H1 (cell line): Measurements from ENCODE around the gene NR1H2. TPM values are rescaled to one million over a fixed set of nuclear protein-coding genes. Genes with fewer than 3 reads are reported as not detected.

Experiments used
- CTCF ChIA-PET: fragments of 300-600 bp; sonication (Branson Sonifier 250); formaldehyde crosslinking; loops from one replicate; lab custom pipeline; 2021; ENCODE audit not compliant: partially characterized antibody; lab: Charles Lee
- POLR2A ChIA-PET: fragments of 300-600 bp; sonication (Branson Sonifier 250); formaldehyde crosslinking; loops from one replicate; lab custom pipeline; 2021; ENCODE audit warnings: inconsistent platforms; ENCODE audit not compliant: partially characterized antibody; lab: Charles Lee
- DNase-seq, 2 experiments: peaks; one replicate each; pipeline versions ENCODE4 v3.0.0 to v3.0.0-alpha.2; 2010 to 2022; ENCODE audit warnings: low spot score in 2 of 2, low read depth in 1 of 2, mixed read lengths in 1 of 2
- FAIRE-seq: peaks from 2 replicates; lab custom pipeline; 2011; peaks lifted over from hg19 to GRCh38; lab: Jason Lieb, UNC
- H2AFZ ChIP-seq: 2 replicates; pipeline ENCODE4 v1.8.1; 2012; ENCODE audit warnings: low read length, inconsistent platforms
- H2AK5ac ChIP-seq: 2 replicates; pipeline ENCODE4 v1.6.1; 2013; ENCODE audit warnings: low read depth, low read length
- H2BK120ac ChIP-seq: replicated peaks from 2 replicates; pipeline ENCODE3; 2013; ENCODE audit warnings: low read depth, low read length, inconsistent platforms
- H2BK12ac ChIP-seq: 2 replicates; pipeline ENCODE4 v1.6.1; 2013; ENCODE audit warnings: low read depth, low read length
- H2BK15ac ChIP-seq: 2 replicates; pipeline ENCODE4 v1.6.1; 2013; ENCODE audit warnings: low read length
- H2BK20ac ChIP-seq: 2 replicates; pipeline ENCODE4 v1.6.1; 2013; ENCODE audit warnings: low read length
- H2BK5ac ChIP-seq: 2 replicates; pipeline ENCODE4 v1.6.1; 2013; ENCODE audit warnings: low read depth, low read length
- H3K14ac ChIP-seq: 2 replicates; pipeline ENCODE4 v1.6.1; 2013; ENCODE audit warnings: inconsistent platforms; ENCODE audit not compliant: insufficient read length
- H3K18ac ChIP-seq: 2 replicates; pipeline ENCODE4 v1.6.1; 2013; ENCODE audit warnings: low read length; ENCODE audit errors: extremely low read depth
- H3K23ac ChIP-seq: 2 replicates; pipeline ENCODE4 v1.6.1; 2013; ENCODE audit warnings: inconsistent platforms; ENCODE audit not compliant: insufficient read length
- H3K23me2 ChIP-seq: 2 replicates; pipeline ENCODE4 v1.6.1; 2013; ENCODE audit warnings: low read depth, low read length
- H3K27ac ChIP-seq: 2 replicates; pipeline ENCODE4 v1.6.1; 2011; ENCODE audit warnings: low read depth, low read length, inconsistent platforms
- H3K27me3 ChIP-seq, 4 experiments: replicated peaks in 1 of 4; 1 replicate in 1 of 4; 2 replicates in 3 of 4; pipeline versions ENCODE4 v1.6.1 to v1.8.1; 2011 to 2013; ENCODE audit warnings: low read length in 3 of 4, mild to moderate bottlenecking in 3 of 4, inconsistent platforms in 2 of 4, mixed read lengths in 2 of 4, moderate library complexity in 1 of 4; ENCODE audit not compliant: control insufficient read depth in 3 of 4, insufficient read depth in 3 of 4; ENCODE audit errors: extremely low read depth in 1 of 4
- H3K36me3 ChIP-seq, 4 experiments: 2 replicates each; pipeline versions ENCODE4 v1.6.1 to v1.8.1; 2011 to 2013; ENCODE audit warnings: mild to moderate bottlenecking in 4 of 4, low read length in 3 of 4, moderate library complexity in 2 of 4, control low read depth in 1 of 4, inconsistent platforms in 1 of 4; ENCODE audit not compliant: insufficient read depth in 4 of 4, control insufficient read depth in 2 of 4
- H3K4ac ChIP-seq: replicated peaks from 2 replicates; pipeline ENCODE3; 2013; ENCODE audit warnings: low read length, low read depth, mixed read lengths, inconsistent platforms; ENCODE audit not compliant: insufficient read length
- H3K4me1 ChIP-seq, 4 experiments: replicated peaks in 1 of 4; 1 replicate in 1 of 4; 2 replicates in 3 of 4; pipeline versions ENCODE4 v1.6.1 to v1.8.1; 2011 to 2013; ENCODE audit warnings: low read length in 3 of 4, inconsistent platforms in 2 of 4, mixed read lengths in 1 of 4; ENCODE audit not compliant: insufficient read depth in 4 of 4, control insufficient read depth in 3 of 4
- H3K4me2 ChIP-seq, 2 experiments: 2 replicates each; pipeline versions ENCODE4 v1.6.1 to v1.8.1; 2011 to 2013; ENCODE audit warnings: low read depth in 2 of 2, low read length in 2 of 2, control low read depth in 1 of 2, inconsistent platforms in 1 of 2, mild to moderate bottlenecking in 1 of 2; ENCODE audit not compliant: insufficient read depth in 1 of 2
- H3K4me3 ChIP-seq, 4 experiments: fragments of 200-600, 300-600 bp in 1 of 4; sonication (generic), shearing (Covaris generic), sonication (Bioruptor Twin) in 1 of 4; 2 replicates each; pipeline versions ENCODE4 v1.5.1 to v1.8.1; 2011 to 2016; ENCODE audit warnings: low read length in 4 of 4, low read depth in 3 of 4, control low read depth in 2 of 4, inconsistent platforms in 2 of 4, mild to moderate bottlenecking in 2 of 4, mixed read lengths in 1 of 4, moderate library complexity in 1 of 4; ENCODE audit not compliant: insufficient read depth in 2 of 4; ENCODE audit errors: extremely low read depth in 1 of 4
- H3K56ac ChIP-seq: replicated peaks from 2 replicates; pipeline ENCODE3; 2013; ENCODE audit warnings: low read depth, mild to moderate bottlenecking, mixed read lengths, low read length, inconsistent platforms; ENCODE audit not compliant: insufficient read length
- H3K79me1 ChIP-seq: 2 replicates; pipeline ENCODE4 v1.6.1; 2013; ENCODE audit warnings: low read depth, low read length, control low read depth
- H3K79me2 ChIP-seq, 2 experiments: 2 replicates each; pipeline versions ENCODE4 v1.6.1 to v1.8.1; 2012 to 2013; ENCODE audit warnings: low read length in 2 of 2, mild to moderate bottlenecking in 2 of 2, inconsistent platforms in 1 of 2; ENCODE audit not compliant: insufficient read depth in 2 of 2, control insufficient read depth in 1 of 2
- H3K9ac ChIP-seq, 4 experiments: replicated peaks in 1 of 4; 1 replicate in 1 of 4; 2 replicates in 3 of 4; pipeline versions ENCODE4 v1.6.1 to v1.8.1; 2011 to 2013; ENCODE audit warnings: low read depth in 3 of 4, low read length in 3 of 4, control low read depth in 2 of 4, mild to moderate bottlenecking in 2 of 4, moderate library complexity in 2 of 4, inconsistent platforms in 1 of 4; ENCODE audit errors: extremely low read depth in 1 of 4
- H3K9me3 ChIP-seq, 2 experiments: 2 replicates each; pipeline versions ENCODE4 v1.6.1 to v1.8.1; 2012 to 2013; ENCODE audit warnings: mild to moderate bottlenecking in 2 of 2, moderate library complexity in 2 of 2, control low read depth in 1 of 2, inconsistent platforms in 1 of 2, low read depth in 1 of 2, low read length in 1 of 2, mixed read lengths in 1 of 2; ENCODE audit not compliant: insufficient read depth in 2 of 2
- H4K20me1 ChIP-seq, 2 experiments: replicated peaks in 1 of 2; 2 replicates each; pipeline versions ENCODE3 to v1.8.1; 2011 to 2013; ENCODE audit warnings: inconsistent platforms in 2 of 2, low read length in 2 of 2, mild to moderate bottlenecking in 1 of 2; ENCODE audit not compliant: insufficient read depth in 2 of 2, control insufficient read depth in 1 of 2
- H4K5ac ChIP-seq: 2 replicates; pipeline ENCODE4 v1.6.1; 2013; ENCODE audit warnings: low read length, low read depth, mixed read lengths, inconsistent platforms; ENCODE audit not compliant: insufficient read length
- H4K8ac ChIP-seq: 2 replicates; pipeline ENCODE4 v1.8.0; 2013; ENCODE audit warnings: mild to moderate bottlenecking, moderate library complexity, low read length, inconsistent platforms; ENCODE audit not compliant: insufficient read depth; ENCODE audit errors: extremely low read depth
- H4K91ac ChIP-seq: replicated peaks from 2 replicates; pipeline ENCODE3; 2013; ENCODE audit warnings: low read length, mixed read lengths, inconsistent platforms; ENCODE audit not compliant: insufficient read length
- EGR1 ChIP-seq: IDR thresholded peaks from 2 replicates; pipeline ENCODE4 v1.6.1; 2011; ENCODE audit warnings: low read depth, low read length, borderline replicate concordance
- FOSL1 ChIP-seq: IDR thresholded peaks from 2 replicates; pipeline ENCODE4 v1.6.1; 2011; ENCODE audit warnings: mild to moderate bottlenecking, low read depth, low read length, moderate library complexity; ENCODE audit not compliant: insufficient read depth
- MAFK ChIP-seq: IDR thresholded peaks from 2 replicates; pipeline ENCODE4 v1.6.1; 2012; ENCODE audit warnings: low read depth, mild to moderate bottlenecking, improper control_type of control experiment, low read length
- PHF8 ChIP-seq: fragments of 200-600 bp; sonication (generic); conservative IDR thresholded peaks from 2 replicates; pipeline ENCODE4 v1.7.1; 2012; ENCODE audit warnings: low read depth, mild to moderate bottlenecking, inconsistent platforms, low read length, moderate library complexity
- RNF2 ChIP-seq: fragments of 200-900, 300-1000 bp; sonication (generic); IDR thresholded peaks from 2 replicates; pipeline ENCODE4 v1.7.1; 2016; ENCODE audit warnings: borderline replicate concordance, low read depth, mild to moderate bottlenecking, antibody characterized with exemption, low read length; ENCODE audit not compliant: poor library complexity, severe bottlenecking; ENCODE audit errors: missing control alignments
- SP2 ChIP-seq: IDR thresholded peaks from 2 replicates; pipeline ENCODE4 v1.6.1; 2012; ENCODE audit warnings: mild to moderate bottlenecking, low read length, inconsistent platforms
- SRF ChIP-seq: IDR thresholded peaks from 2 replicates; pipeline ENCODE4 v1.6.1; 2011; ENCODE audit warnings: mild to moderate bottlenecking, low read depth, low read length, moderate library complexity
- TEAD4 ChIP-seq: IDR thresholded peaks from 2 replicates; pipeline ENCODE4 v1.6.1; 2012; ENCODE audit warnings: low read depth, low read length, inconsistent platforms, mixed read lengths
- WGBS, 2 experiments: shearing (Covaris generic) in 1 of 2; methylation state at CpG; one replicate each; pipeline versions ENCODE4 v1.1.6 to v1.1.7; 2013 to 2015; ENCODE audit warnings: low lambda C conversion rate in 2 of 2, mixed read lengths in 2 of 2, inconsistent platforms in 1 of 2, low coverage in 1 of 2, missing lambda C conversion rate in 1 of 2; ENCODE audit not compliant: insufficient replicate concordance in 2 of 2, insufficient coverage in 1 of 2, insufficient read length in 1 of 2; ENCODE audit errors: extremely low coverage in 1 of 2, missing lambda C conversion rate in 1 of 2; 5-methylcytosine and 5-hydroxymethylcytosine counted together
- polyA plus RNA-seq, 7 experiments: library from polyadenylated mRNA; depleted of rRNA in 3 of 7; stranded (reverse) in 5 of 7; unstranded in 2 of 7; fragments of >200 nt in 5 of 7; fragments of 200-250 nt in 2 of 7; gene quantifications; 1 replicate in 5 of 7; 2 replicates in 1 of 7; 4 replicates in 1 of 7; pipeline versions ENCODE4 v1.2.1 to v1.2.3, GENCODE V29; 2011 to 2013; ENCODE audit warnings: missing spikeins in 2 of 7, mixed read lengths in 2 of 7
- total RNA-seq: library from RNA; stranded (reverse); fragmentation: NEBNext Ultra II Directional; extraction: Animal tissue kit (Norgen Biotek cat#: 25700); gene quantifications from 2 replicates; pipeline ENCODE4 v1.2.1, GENCODE V29; 2021
- TF ChIP-seq, protein P1 (sequence below), 3 experiments: IDR thresholded peaks; 1 replicate in 2 of 3; 2 replicates in 1 of 3; pipeline versions ENCODE4 v1.5.1 to v1.6.1; 2011; ENCODE audit warnings: low read length in 3 of 3, mild to moderate bottlenecking in 3 of 3, inconsistent platforms in 2 of 3, low read depth in 1 of 3, moderate library complexity in 1 of 3; ENCODE audit not compliant: insufficient read depth in 1 of 3; ENCODE audit errors: control extremely low read depth in 1 of 3

The NR1H2 gene
- total and polyA plus RNA-seq, 2 of the 8 experiments (the other 6 are each of a cell fraction or from before 2014, with no cell fraction given) = 40.3 to 47.5 TPM

DNA sequence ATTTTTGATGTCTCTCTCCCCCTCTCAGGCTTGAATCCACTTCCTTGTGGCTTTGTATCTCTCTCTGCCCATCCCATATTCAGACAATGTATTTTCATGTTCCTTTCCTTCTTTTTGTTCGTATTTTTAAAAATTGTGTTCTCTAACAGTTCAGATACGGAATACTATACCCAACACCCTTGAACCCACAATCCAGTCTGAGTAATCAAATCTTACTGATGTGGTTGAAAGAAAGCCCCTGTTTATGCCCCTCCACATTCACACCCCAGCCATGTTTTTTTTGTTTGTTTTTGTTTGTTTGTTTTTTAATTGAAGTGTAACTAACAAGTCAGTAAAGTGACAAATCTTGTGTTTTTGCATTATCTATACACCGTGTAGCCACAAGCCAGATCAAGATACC lies 43.9 kb downstream of the NR1H2 start:
- Histone ChIP-seq H2BK20ac (peak overlapping the region; percentile 55; the same call in 1 of the 2 replicates), H3K9ac (no peak overlapping the region), H3K27ac (no peak overlapping the region), H2BK120ac (no peak overlapping the region), H2AFZ (no peak overlapping the region), H3K4ac (no peak overlapping the region), H3K36me3 (no peaks in the 10 kb centered on the region), H3K14ac (no peak overlapping the region), H3K4me2 (peak overlapping the region; percentile 93 to 95), H2BK5ac (peak overlapping the region; percentile 68; the same call in 1 of the 2 replicates), H4K8ac (no peak overlapping the region), H3K79me1 (peaks cover 2% of the 10 kb centered on the region; the same call in 1 of the 2 replicates), H4K20me1 (peaks cover 0 to 5% of the 10 kb centered on the region in 2 experiments), H3K9me3 (no peaks in the 10 kb centered on the region), H2BK15ac (no peak overlapping the region), H2AK5ac (no peak overlapping the region), H2BK12ac (no peak overlapping the region), H3K79me2 (no peaks in the 10 kb centered on the region), H3K4me3 (peak overlapping the region in 1 of 4 experiments; percentile 67; a peak in 5 of 8 replicates), H3K18ac (peak overlapping the region; percentile 5; the same call in 1 of the 2 replicates), H4K5ac (no peak overlapping the region), H3K27me3 (peaks cover 0 to 2% (median 0%) of the 10 kb centered on the region in 4 experiments; a peak in 1 of 7 replicates), H3K23ac (no peak overlapping the region), H3K56ac (no peak overlapping the region), H3K23me2 (peaks cover 12% of the 10 kb centered on the region; the same call in 1 of the 2 replicates), H4K91ac (no peak overlapping the region), H3K4me1 (peaks cover 0 to 19% (median 11%) of the 10 kb centered on the region in 4 experiments; a peak in 6 of 7 replicates)
- DNase-seq (no peak), FAIRE-seq (no peak)
- POLR2A ChIA-PET = interaction anchor here (0.8 to 2.8 kb wide), 8 partner anchors 8 to 87 kb away, joined by 3 to 16 read pairs (median 5); partner anchors contain the start of genes MYBPC2 and POLD1
- CTCF ChIA-PET = interaction anchor here (0.7 to 1.3 kb wide), 3 partner anchors 11 to 41 kb away, joined by 3 read pairs; no protein-coding TSS in a partner anchor
- 71% methylated on average over 3 of the region's 3 CpGs; no CpG with 5 or more reads in 1 of the 2 experiments for WGBS, 2 experiments
- TF ChIP-seq MAFK = no peak
- TF ChIP-seq SRF = no peak
- TF ChIP-seq, protein P1, sequence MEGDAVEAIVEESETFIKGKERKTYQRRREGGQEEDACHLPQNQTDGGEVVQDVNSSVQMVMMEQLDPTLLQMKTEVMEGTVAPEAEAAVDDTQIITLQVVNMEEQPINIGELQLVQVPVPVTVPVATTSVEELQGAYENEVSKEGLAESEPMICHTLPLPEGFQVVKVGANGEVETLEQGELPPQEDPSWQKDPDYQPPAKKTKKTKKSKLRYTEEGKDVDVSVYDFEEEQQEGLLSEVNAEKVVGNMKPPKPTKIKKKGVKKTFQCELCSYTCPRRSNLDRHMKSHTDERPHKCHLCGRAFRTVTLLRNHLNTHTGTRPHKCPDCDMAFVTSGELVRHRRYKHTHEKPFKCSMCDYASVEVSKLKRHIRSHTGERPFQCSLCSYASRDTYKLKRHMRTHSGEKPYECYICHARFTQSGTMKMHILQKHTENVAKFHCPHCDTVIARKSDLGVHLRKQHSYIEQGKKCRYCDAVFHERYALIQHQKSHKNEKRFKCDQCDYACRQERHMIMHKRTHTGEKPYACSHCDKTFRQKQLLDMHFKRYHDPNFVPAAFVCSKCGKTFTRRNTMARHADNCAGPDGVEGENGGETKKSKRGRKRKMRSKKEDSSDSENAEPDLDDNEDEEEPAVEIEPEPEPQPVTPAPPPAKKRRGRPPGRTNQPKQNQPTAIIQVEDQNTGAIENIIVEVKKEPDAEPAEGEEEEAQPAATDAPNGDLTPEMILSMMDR (IDR thresholded peaks at IDR 0.05; ENCODE audit: control extremely low read depth in 1 of 3, insufficient read depth in 1 of 3, low read depth in 1 of 3, low read length in 3 of 3) = no peak
- no peak for TF ChIP-seq SP2
- TF ChIP-seq EGR1 = no peak
- no peak for TF ChIP-seq RNF2
- TF ChIP-seq PHF8 = no peak
- no peak for TF ChIP-seq TEAD4
- TF ChIP-seq FOSL1 = no peak
